ENCODE data around the gene PRPF4.

DNA sequence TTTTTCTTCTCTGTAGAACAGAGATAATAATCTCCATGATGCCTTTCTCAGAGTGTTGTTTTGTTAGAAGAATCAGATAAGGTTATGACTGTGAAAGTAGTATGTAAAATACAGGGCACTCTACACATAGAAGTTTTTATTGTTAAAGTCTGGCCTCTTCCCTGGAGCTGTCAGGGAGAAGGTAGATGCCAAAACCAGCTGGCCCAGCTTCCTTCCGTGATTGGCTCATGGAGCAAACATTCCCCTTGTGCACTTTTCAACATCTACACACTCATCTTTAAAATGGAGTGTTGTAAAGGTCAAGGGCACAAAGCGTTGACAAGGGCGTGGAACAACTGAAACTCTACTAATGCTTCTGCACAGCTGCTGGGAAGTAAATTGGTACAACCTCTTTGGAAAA, 35.1 kb downstream of the PRPF4 start:
- no peak for TF ChIP-seq CTCF (IDR thresholded peaks at IDR 0.05)
- no peak for TF ChIP-seq POLR2A (IDR thresholded peaks at IDR 0.05)
- no peak for TF ChIP-seq POLR2AphosphoS5 (IDR thresholded peaks at IDR 0.05)
- no peak for TF ChIP-seq EP300 (IDR thresholded peaks at IDR 0.05; ENCODE audit: low read depth)
